A549 (cell line): ENCODE data around the gene TMEM222. TPM values are rescaled to one million over a fixed set of nuclear protein-coding genes. Genes with fewer than 3 reads are reported as not detected.

Experiments used
- ATAC-seq, 2 experiments: fragments of 200-7000 bp in 1 of 2; fragments of >200 bp in 1 of 2; cut with Nextera tagmentation in 1 of 2; cut with Tn5 transposase in 1 of 2; 3 replicates each; pipeline versions ENCODE4 v1.8.0 to v1.9.1; 2018 to 2020; ENCODE audit warnings: mild to moderate bottlenecking in 1 of 2, moderate library complexity in 1 of 2
- CTCF ChIA-PET: fragments of 300-600 bp; sonication (Branson Sonifier 250); formaldehyde crosslinking; extraction: SDS; loops from one replicate; lab custom pipeline; 2021; ENCODE audit warnings: antibody characterized with exemption, inconsistent platforms; lab: Yijun Ruan, JAX
- POLR2A ChIA-PET: fragments of 350-600 bp; formaldehyde crosslinking; extraction: SDS; loops from one replicate; lab custom pipeline; 2021; ENCODE audit warnings: antibody characterized with exemption, inconsistent platforms; lab: Yijun Ruan, JAX
- DNase-seq, 2 experiments: peaks; one replicate each; pipeline versions ENCODE4 v3.0.0 to v3.0.0-alpha.2; 2011 to 2016; ENCODE audit warnings: low read depth in 1 of 2, low spot score in 1 of 2
- FAIRE-seq: peaks from 2 replicates; lab custom pipeline; 2011; peaks lifted over from hg19 to GRCh38; lab: Jason Lieb, UNC
- H3K27ac ChIP-seq, 2 experiments: fragments of >200 bp; sonication (Bioruptor Twin); formaldehyde crosslinking; 3 replicates each; pipeline ENCODE4 v1.5.1; 2016 to 2017
- H3K4me1 ChIP-seq: fragments of >200 bp; sonication (Bioruptor Twin); formaldehyde crosslinking; 3 replicates; pipeline ENCODE4 v1.6.1; 2016
- H3K4me2 ChIP-seq: fragments of >200 bp; sonication (Bioruptor Twin); formaldehyde crosslinking; 3 replicates; pipeline ENCODE4 v1.6.1; 2016
- H3K4me3 ChIP-seq: fragments of >200 bp; sonication (Bioruptor Twin); formaldehyde crosslinking; 3 replicates; pipeline ENCODE4 v1.5.1; 2016
- H3K9me3 ChIP-seq: fragments of >200 bp; sonication (Bioruptor Twin); formaldehyde crosslinking; 3 replicates; pipeline ENCODE4 v1.6.1; 2016
- CBX2 ChIP-seq: fragments of 200-600 bp; sonication (generic); IDR thresholded peaks from 2 replicates; pipeline ENCODE4 v1.6.1; 2016; ENCODE audit warnings: low read depth, mild to moderate bottlenecking, borderline replicate concordance
- CBX8 ChIP-seq: fragments of 200-600 bp; sonication (generic); IDR thresholded peaks from 2 replicates; pipeline ENCODE4 v1.6.1; 2016
- CHD2 ChIP-seq: fragments of 150-350 bp; IDR thresholded peaks from 2 replicates; pipeline ENCODE4 v1.6.1; 2014; ENCODE audit warnings: low read length; ENCODE audit not compliant: partially characterized antibody
- FOXS1 ChIP-seq: fragments of 250-450 bp; sonication (Bioruptor Pico); IDR thresholded peaks from 2 replicates; pipeline ENCODE4 v1.5.0; 2020; ENCODE audit warnings: mild to moderate bottlenecking, moderate library complexity
- JUN ChIP-seq, 2 experiments: fragments of >200 bp; sonication (Bioruptor Twin); formaldehyde crosslinking; IDR thresholded peaks; 2 replicates in 1 of 2; 3 replicates in 1 of 2; pipeline ENCODE4 v1.6.1; 2016 to 2017
- MAX ChIP-seq: IDR thresholded peaks from 2 replicates; pipeline ENCODE4 v1.6.1; 2012
- MAZ ChIP-seq: fragments of 150-350 bp; IDR thresholded peaks from 2 replicates; pipeline ENCODE4 v1.6.1; 2014; ENCODE audit warnings: antibody characterized with exemption, low read depth, low read length, borderline replicate concordance
- PBX3 ChIP-seq: IDR thresholded peaks from 2 replicates; pipeline ENCODE4 v1.6.1; 2012
- PHF8 ChIP-seq: fragments of 200-600 bp; sonication (generic); IDR thresholded peaks from 2 replicates; pipeline ENCODE4 v1.6.1; 2016; ENCODE audit warnings: low read depth, mild to moderate bottlenecking, antibody characterized with exemption, moderate library complexity, borderline replicate concordance
- RNF2 ChIP-seq: fragments of 200-600 bp; sonication (generic); IDR thresholded peaks from 2 replicates; pipeline ENCODE4 v1.6.1; 2016; ENCODE audit warnings: low read depth, mild to moderate bottlenecking, antibody characterized with exemption, moderate library complexity, borderline replicate concordance
- TFCP2L1 ChIP-seq: fragments of 250-450 bp; sonication (Bioruptor Pico); IDR thresholded peaks from 2 replicates; pipeline ENCODE4 v1.5.0; 2021; ENCODE audit warnings: mild to moderate bottlenecking
- TP53 ChIP-seq: fragments of 250-450 bp; sonication (Bioruptor Pico); IDR thresholded peaks from 2 replicates; pipeline ENCODE4 v1.5.0; 2021; ENCODE audit warnings: mild to moderate bottlenecking, moderate library complexity
- ZFP36 ChIP-seq: fragments of 450-650 bp; IDR thresholded peaks from 2 replicates; pipeline ENCODE4 v1.6.1; 2014; ENCODE audit warnings: borderline replicate concordance; ENCODE audit not compliant: partially characterized antibody
- WGBS: methylation state at CpG from one replicate; pipeline ENCODE4 v1.1.6; 2017; ENCODE audit errors: missing lambda C conversion rate; 5-methylcytosine and 5-hydroxymethylcytosine counted together
- polyA plus RNA-seq, 4 experiments: library from polyadenylated mRNA; depleted of rRNA in 3 of 4; stranded (reverse); fragments of >200 nt; fragmentation: RNase III in 1 of 4; extraction: RNeasy Plus Mini Kit Qiagen cat#74134 plus additional on column Dnase treatment in 1 of 4; gene quantifications; 2 replicates in 3 of 4; 3 replicates in 1 of 4; pipeline ENCODE4 v1.2.3, GENCODE V29; 2011 to 2017

TMEM222 gene
- polyA plus RNA-seq, 2 of the 4 experiments (the other 2 are of a cell fraction) = 28.4 to 30.0 TPM

GRCh38 chr1:27372022-27372807 lies 50.3 kb downstream of the TMEM222 start (continued):
- TF ChIP-seq PBX3 = no peak
- no peak for TF ChIP-seq FOXS1 (CRISPR knock-in tag)

- POLR2A ChIA-PET = no interaction called here
- Histone ChIP-seq H3K4me1 (no peaks in the 10 kb centered on the region; the same call in 2 of the 3 replicates), H3K27ac (no peak overlapping the region), H3K4me3 (no peak overlapping the region), H3K9me3 (no peaks in the 10 kb centered on the region), H3K4me2 (no peak overlapping the region)
- WGBS = 81% methylated on average over 5 of the region's 11 CpGs
- TF ChIP-seq JUN (IDR thresholded peaks at IDR 0.05) = no peak
- TF ChIP-seq RNF2 = no peak
- no peak for TF ChIP-seq MAZ
- no peak for TF ChIP-seq TFCP2L1
- TF ChIP-seq MAX = no peak
- TF ChIP-seq CBX8 = no peak
- peak; percentile 14 for TF ChIP-seq ZFP36
- no peak for TF ChIP-seq PHF8
- ATAC-seq = peak; percentile 71 to 79; a peak in 4 of 6 replicates
- CTCF ChIA-PET = interaction anchor here (0.9 to 10.3 kb wide), 6 partner anchors 8 to 76 kb away, joined by 3 to 130 read pairs (median 6); no protein-coding TSS in a partner anchor
- DNase-seq = no peak
- no peak for FAIRE-seq
Observed at GRCh38 chr1:27372808-27373690, 51.1 kb downstream of the TMEM222 start.

GRCh38 chr1:27374362-27375086 lies 52.6 kb downstream of the TMEM222 start, which contains the start of gene FCN3:
Gene FCN3, minus strand, starts transcription at chr1:27374824. Its CDS starts 6 bp downstream, at chr1:27374818.
- 38% methylated on average over 4 of the region's 4 CpGs for WGBS

More at GRCh38 chr1:27374362-27375086, 52.6 kb downstream of the TMEM222 start, which contains the start of gene FCN3:
- no peak for DNase-seq
- ChIA-PET CTCF (interaction anchor here (0.6 to 2.3 kb wide), 4 partner anchors 9 to 267 kb away, joined by 3 to 6 read pairs (median 3); partner anchors contain the start of gene CD164L2), POLR2A (no interaction called here)
- no peak for ATAC-seq
- TF ChIP-seq RNF2 (no peak), TP53 (CRISPR knock-in tag) (no peak), CHD2 (no peak), PHF8 (no peak), CBX2 (no peak), PBX3 (no peak)
- no peak within 1 kb of the TSS for H3K4me3 ChIP-seq
- FAIRE-seq = no peak
- H3K4me1 ChIP-seq = no peaks in the 10 kb centered on the region
- no peaks in the 10 kb centered on the region for H3K9me3 ChIP-seq
- no peak within 1 kb of the TSS for H3K4me2 ChIP-seq
- H3K27ac ChIP-seq = no peak within 1 kb of the TSS
